G401.6 (cell line): ENCODE data around the gene USP17L24.
"Not testable (repeated sequence)": the region's sequence is repeated elsewhere in the genome, so short reads cannot be mapped to it uniquely, and the experiment has no call there.

Experiments used
- FAIRE-seq: peaks from 2 replicates; lab custom pipeline; 2012; peaks lifted over from hg19 to GRCh38; lab: Jason Lieb, UNC

Gene USP17L24

DNA sequence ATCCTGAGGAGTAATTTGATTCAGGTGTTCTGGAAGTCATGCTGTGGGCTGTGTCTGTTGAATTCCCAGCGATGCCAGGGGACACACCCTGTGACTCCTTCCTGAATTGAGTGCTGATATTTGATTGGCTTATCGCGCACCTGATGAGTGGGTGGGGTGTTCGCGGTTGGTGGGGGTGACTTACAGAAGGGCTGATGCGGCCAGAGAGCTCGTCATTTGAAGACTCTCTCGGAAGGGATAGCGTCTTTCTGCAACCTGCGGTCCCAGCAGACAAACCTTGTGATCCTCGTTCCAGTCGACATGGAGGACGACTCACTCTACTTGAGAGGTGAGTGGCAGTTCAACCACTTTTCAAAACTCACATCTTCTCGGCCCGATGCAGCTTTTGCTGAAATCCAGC lies at the start of gene USP17L24:
Gene USP17L24, plus strand, starts transcription at position 301 of the 400 bp plus-strand sequence. Its CDS starts 0 bp downstream, at position 301.
- not testable (repeated sequence) for FAIRE-seq

DNA sequence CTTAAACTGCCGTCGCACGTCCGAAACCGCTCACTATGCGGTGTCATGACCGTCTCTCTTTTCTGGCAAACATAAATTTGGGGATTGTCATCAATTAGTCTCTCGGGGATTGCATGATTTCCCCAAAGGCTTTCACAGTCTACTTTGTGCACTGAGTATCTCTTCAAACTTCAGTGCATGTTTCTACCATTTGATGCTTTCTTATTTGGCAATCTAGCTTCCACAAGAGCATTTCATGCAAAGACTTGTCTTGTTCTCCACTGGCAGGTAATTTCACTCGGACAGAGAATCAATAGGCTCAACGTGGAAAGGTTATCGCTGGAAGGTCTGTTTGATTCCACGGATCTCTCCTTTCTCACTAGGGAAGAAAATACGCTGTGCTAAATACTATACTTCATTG lies 774 bp upstream of the USP17L24 start:
- not testable (repeated sequence) for FAIRE-seq

DNA sequence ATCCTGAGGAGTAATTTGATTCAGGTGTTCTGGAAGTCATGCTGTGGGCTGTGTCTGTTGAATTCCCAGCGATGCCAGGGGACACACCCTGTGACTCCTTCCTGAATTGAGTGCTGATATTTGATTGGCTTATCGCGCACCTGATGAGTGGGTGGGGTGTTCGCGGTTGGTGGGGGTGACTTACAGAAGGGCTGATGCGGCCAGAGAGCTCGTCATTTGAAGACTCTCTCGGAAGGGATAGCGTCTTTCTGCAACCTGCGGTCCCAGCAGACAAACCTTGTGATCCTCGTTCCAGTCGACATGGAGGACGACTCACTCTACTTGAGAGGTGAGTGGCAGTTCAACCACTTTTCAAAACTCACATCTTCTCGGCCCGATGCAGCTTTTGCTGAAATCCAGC lies 4.6 kb downstream of the USP17L24 start, which contains the start of gene USP17L25:
Gene USP17L25, plus strand, starts transcription at position 301 of the 400 bp plus-strand sequence. Its CDS starts 0 bp downstream, at position 301.
- not testable (repeated sequence) for FAIRE-seq

DNA sequence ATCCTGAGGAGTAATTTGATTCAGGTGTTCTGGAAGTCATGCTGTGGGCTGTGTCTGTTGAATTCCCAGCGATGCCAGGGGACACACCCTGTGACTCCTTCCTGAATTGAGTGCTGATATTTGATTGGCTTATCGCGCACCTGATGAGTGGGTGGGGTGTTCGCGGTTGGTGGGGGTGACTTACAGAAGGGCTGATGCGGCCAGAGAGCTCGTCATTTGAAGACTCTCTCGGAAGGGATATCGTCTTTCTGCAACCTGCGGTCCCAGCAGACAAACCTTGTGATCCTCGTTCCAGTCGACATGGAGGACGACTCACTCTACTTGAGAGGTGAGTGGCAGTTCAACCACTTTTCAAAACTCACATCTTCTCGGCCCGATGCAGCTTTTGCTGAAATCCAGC lies 9.4 kb downstream of the USP17L24 start, which contains the start of gene USP17L26:
Gene USP17L26, plus strand, starts transcription at position 301 of the 400 bp plus-strand sequence. Its CDS starts 0 bp downstream, at position 301.
- FAIRE-seq, result not testable (repeated sequence)

DNA sequence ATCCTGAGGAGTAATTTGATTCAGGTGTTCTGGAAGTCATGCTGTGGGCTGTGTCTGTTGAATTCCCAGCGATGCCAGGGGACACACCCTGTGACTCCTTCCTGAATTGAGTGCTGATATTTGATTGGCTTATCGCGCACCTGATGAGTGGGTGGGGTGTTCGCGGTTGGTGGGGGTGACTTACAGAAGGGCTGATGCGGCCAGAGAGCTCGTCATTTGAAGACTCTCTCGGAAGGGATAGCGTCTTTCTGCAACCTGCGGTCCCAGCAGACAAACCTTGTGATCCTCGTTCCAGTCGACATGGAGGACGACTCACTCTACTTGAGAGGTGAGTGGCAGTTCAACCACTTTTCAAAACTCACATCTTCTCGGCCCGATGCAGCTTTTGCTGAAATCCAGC lies 14.1 kb downstream of the USP17L24 start, which contains the start of gene USP17L5:
Gene USP17L5, plus strand, starts transcription at position 301 of the 400 bp plus-strand sequence. Its CDS starts 0 bp downstream, at position 301.
- not testable (repeated sequence) for FAIRE-seq

GRCh38 chr4:9343848-9344247 lies 18.9 kb downstream of the USP17L24 start, which contains the start of gene USP17L27:
Gene USP17L27 (plus strand): TSS chr4:9344148. CDS start chr4:9344148, 0 bp downstream.
- FAIRE-seq, result not testable (repeated sequence)

DNA sequence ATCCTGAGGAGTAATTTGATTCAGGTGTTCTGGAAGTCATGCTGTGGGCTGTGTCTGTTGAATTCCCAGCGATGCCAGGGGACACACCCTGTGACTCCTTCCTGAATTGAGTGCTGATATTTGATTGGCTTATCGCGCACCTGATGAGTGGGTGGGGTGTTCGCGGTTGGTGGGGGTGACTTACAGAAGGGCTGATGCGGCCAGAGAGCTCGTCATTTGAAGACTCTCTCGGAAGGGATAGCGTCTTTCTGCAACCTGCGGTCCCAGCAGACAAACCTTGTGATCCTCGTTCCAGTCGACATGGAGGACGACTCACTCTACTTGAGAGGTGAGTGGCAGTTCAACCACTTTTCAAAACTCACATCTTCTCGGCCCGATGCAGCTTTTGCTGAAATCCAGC lies 23.6 kb downstream of the USP17L24 start, which contains the start of gene USP17L28:
Gene USP17L28, plus strand, starts transcription at position 301 of the 400 bp plus-strand sequence. Its CDS starts 0 bp downstream, at position 301.
- not testable (repeated sequence) for FAIRE-seq

DNA sequence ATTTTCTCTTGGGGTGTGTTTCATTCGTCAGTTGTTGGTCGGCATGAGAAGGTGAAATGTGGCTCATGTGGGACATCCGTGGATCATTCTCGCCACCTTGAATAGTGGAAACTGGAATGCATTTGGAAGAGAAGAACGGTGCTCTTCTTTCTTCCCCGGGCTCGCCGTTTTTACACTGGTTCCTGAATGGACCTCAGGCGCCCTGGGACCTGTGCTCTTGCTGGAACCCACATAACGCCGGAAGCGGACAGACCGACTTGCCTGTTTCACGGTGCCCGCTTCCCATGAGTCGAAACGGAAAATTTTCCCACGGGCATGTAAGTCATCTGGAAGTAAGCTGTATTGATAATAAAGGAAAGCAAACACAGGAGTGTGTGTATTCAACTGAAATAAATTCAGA lies 25.9 kb downstream of the USP17L24 start:
- FAIRE-seq, result not testable (repeated sequence)

DNA sequence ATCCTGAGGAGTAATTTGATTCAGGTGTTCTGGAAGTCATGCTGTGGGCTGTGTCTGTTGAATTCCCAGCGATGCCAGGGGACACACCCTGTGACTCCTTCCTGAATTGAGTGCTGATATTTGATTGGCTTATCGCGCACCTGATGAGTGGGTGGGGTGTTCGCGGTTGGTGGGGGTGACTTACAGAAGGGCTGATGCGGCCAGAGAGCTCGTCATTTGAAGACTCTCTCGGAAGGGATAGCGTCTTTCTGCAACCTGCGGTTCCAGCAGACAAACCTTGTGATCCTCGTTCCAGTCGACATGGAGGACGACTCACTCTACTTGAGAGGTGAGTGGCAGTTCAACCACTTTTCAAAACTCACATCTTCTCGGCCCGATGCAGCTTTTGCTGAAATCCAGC lies 28.4 kb downstream of the USP17L24 start, which contains the start of gene USP17L29:
Gene USP17L29, plus strand, starts transcription at position 301 of the 400 bp plus-strand sequence. Its CDS starts 0 bp downstream, at position 301.
- FAIRE-seq, result not testable (repeated sequence)

- FAIRE-seq, result not testable (repeated sequence)
These were observed 37.9 kb downstream of the USP17L24 start, which contains the start of gene USP17L30 for GRCh38 chr4:9362829-9363228. Gene USP17L30 (plus strand): TSS chr4:9363129. CDS start chr4:9363129, 0 bp downstream.
